ENCODE measurements around the gene CNTN2.

CNTN2 gene

DNA sequence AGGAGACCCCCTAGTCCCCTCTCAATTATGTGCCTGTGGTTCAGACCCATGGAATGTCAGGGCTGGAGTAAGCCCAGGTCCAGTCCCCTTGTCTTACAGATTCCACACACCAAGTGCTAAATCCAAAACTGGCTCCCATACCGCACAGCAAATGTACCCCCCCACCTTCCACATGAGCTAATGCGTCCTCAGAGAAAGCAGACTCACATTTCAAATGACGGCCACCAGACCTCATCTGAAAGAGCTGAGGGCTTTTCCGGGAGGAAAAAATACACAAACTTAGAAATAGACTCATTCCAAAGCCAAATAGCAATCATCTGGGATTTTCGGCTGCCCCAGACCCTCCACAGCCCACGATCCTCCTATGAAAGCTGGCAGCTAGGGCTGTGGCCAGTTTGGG, 12.8 kb upstream of the CNTN2 start:
- in situ Hi-C loops (cut with MboI; ENCODE audit: low sequenced_read_pairs, unreplicated experiment) = no loop called here
- TF ChIP-seq, protein P1, sequence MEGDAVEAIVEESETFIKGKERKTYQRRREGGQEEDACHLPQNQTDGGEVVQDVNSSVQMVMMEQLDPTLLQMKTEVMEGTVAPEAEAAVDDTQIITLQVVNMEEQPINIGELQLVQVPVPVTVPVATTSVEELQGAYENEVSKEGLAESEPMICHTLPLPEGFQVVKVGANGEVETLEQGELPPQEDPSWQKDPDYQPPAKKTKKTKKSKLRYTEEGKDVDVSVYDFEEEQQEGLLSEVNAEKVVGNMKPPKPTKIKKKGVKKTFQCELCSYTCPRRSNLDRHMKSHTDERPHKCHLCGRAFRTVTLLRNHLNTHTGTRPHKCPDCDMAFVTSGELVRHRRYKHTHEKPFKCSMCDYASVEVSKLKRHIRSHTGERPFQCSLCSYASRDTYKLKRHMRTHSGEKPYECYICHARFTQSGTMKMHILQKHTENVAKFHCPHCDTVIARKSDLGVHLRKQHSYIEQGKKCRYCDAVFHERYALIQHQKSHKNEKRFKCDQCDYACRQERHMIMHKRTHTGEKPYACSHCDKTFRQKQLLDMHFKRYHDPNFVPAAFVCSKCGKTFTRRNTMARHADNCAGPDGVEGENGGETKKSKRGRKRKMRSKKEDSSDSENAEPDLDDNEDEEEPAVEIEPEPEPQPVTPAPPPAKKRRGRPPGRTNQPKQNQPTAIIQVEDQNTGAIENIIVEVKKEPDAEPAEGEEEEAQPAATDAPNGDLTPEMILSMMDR (IDR thresholded peaks at IDR 0.05; ENCODE audit: borderline replicate concordance, control extremely low read depth, extremely low read depth, insufficient read depth, missing control alignments) = no peak
- no peak for DNase-seq (ENCODE audit: low spot score)

DNA sequence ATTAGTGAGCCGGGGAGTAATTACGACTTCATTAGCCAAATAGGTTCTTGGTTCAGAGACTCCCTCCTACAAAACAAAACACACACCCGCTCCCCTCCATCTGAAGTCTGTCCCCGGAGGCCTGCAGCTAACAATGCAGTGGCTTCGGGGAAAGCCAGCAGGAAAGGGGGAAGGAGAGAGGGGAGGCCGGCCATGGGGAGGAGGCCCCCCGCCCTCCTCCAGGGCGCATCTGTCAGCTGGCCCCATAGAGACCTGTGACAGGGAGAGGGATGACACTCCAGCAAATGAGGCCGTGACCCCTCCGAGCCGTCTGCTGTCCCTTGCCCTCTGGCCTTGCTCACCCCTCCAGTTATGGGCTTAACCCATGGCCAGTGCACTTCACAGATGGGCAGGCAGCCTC, 12.1 kb upstream of the CNTN2 start:
- TF ChIP-seq, protein P1 (IDR thresholded peaks at IDR 0.05; ENCODE audit: borderline replicate concordance, control extremely low read depth, extremely low read depth, insufficient read depth, missing control alignments) = no peak
- DNase-seq (ENCODE audit: low spot score) = no peak
- in situ Hi-C loops (cut with MboI; ENCODE audit: low sequenced_read_pairs, unreplicated experiment) = no loop called here

DNA sequence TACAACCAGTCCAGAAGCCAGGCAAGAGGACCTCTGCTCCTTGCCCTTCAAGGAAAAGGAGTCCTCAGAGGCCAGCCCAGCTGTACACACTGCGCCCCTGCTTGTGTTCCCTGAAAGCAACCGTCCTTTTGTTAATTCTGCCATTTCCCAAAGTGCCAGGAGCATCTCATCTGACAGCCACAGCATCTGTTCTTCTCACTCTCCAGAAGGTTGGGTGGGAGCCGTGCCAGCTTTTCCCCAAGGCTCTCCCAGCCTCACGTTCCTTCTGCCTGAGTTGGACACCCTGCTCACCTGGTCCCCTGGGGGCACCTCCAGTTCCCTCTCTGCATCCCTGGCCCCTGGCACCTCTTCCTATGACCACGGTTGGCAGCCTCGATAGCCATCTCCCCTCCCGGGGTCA, 10.5 kb upstream of the CNTN2 start:
- TF ChIP-seq, protein P1 (IDR thresholded peaks at IDR 0.05; ENCODE audit: borderline replicate concordance, control extremely low read depth, extremely low read depth, insufficient read depth, missing control alignments) = no peak
- in situ Hi-C loops (cut with MboI; ENCODE audit: low sequenced_read_pairs, unreplicated experiment) = no loop called here
- no peak for DNase-seq (ENCODE audit: low spot score)

DNA sequence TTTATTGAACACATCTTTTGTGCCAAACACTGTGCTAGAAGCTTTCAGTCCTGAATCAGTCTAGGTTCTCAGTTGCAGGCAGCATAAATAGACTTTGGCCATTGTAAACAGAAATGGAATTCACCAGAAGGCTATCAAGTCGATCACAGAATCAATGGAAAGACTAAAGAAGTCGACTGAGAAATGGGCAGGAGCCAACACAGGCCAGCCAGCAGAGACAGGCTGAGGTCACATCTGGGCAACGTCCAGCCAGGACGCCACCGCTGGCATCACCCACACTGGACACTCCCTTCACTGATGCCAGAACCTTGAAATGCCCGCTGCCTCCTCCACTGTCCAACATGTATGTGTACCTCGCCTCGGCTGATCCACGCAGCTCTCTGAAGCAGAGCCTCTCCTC, 5.5 kb upstream of the CNTN2 start:
- in situ Hi-C loops (cut with MboI; ENCODE audit: low sequenced_read_pairs, unreplicated experiment) = no loop called here
- no peak for DNase-seq (ENCODE audit: low spot score)
- TF ChIP-seq, protein P1 (IDR thresholded peaks at IDR 0.05; ENCODE audit: borderline replicate concordance, control extremely low read depth, extremely low read depth, insufficient read depth, missing control alignments) = no peak

DNA sequence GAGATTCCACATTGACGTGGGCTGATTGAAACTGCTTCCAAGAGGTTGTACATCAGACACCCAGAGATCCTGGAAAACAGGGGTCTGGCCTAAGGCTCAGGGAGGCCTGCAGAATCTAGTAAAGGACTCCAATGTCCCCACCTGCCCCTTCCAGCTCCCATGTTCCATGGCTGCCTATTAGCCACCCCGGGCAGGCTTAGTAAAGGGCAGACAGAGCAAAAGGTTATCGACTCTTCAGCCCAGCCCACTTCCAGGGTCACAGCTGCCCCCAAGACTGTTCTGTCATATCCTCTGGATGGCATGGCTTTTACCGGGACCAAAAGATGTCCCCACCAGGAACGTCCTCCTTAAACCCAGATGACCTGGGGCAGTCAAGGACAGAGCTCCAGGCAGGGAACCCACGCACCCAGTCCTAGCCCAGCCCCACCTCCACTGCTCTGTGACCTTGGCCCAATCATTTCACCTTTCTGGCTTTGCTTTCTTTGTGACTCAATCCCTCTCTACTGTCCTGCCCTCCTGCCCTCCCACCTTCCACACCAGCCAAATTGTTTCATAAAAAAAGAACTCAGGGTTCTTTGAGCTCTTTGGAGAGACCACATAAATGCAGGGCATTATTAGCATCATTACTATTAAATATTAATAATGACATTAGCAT, 4.8 kb upstream of the CNTN2 start:
- TF ChIP-seq, protein P1 (IDR thresholded peaks at IDR 0.05; ENCODE audit: borderline replicate concordance, control extremely low read depth, extremely low read depth, insufficient read depth, missing control alignments) = no peak

DNA sequence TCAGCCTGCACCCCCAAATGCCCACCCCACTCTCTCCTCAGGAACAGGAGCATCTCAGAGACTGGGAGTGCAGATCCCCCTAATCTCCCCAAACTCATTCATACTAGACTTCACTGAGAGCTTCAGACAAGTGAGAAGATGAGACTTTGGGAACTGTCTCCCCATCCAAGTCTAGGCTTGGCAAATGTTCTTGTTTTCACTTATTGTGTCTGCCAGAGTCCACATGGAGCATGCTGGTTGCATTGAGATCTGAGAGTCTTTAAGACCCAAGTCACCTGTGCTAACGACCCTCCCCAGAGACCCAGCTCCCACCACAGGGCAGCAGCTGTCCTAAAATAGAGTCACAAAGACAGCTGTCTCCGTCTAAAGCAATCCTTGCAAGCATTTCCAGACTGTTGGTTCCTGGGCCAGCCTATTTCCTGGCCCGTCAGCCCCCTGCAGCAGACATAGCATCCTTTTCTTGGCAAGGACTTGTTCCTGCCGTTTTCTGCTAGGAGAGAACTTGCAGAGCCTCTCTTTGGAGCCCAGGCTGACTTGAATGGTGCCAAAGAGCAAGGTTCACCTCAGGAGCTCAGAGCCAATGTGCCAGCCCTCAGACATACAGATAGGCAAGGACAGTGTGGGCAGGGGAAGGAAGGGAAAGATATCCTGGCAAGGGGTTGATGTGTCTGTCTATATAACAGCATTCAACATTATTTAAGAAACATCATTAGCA, 1.9 kb upstream of the CNTN2 start:
- TF ChIP-seq, protein P1 (IDR thresholded peaks at IDR 0.05; ENCODE audit: borderline replicate concordance, control extremely low read depth, extremely low read depth, insufficient read depth, missing control alignments) = no peak
- no peak for DNase-seq (ENCODE audit: low spot score)
- in situ Hi-C loops (cut with MboI; ENCODE audit: low sequenced_read_pairs, unreplicated experiment) = no loop called here

More for the DNA sequence above, 4.8 kb upstream of the CNTN2 start:
- in situ Hi-C loops (cut with MboI; ENCODE audit: low sequenced_read_pairs, unreplicated experiment) = no loop called here
- DNase-seq (ENCODE audit: low spot score) = no peak
